Keratinocyte (primary cell): Measurements from ENCODE around the gene GAS6. TPM values are rescaled to one million over a fixed set of nuclear protein-coding genes. Genes with fewer than 3 reads are reported as not detected.
A peak's percentile ranks its signal among the peaks of the same experiment; 100 is the strongest.

Source experiments
- DNase-seq: peaks from one replicate; pipeline ENCODE4 v3.0.0-alpha.2; 2011; ENCODE audit warnings: low read depth, missing footprints, low spot score
- FAIRE-seq: peaks from 2 replicates; lab custom pipeline; 2011; peaks lifted over from hg19 to GRCh38; lab: Jason Lieb, UNC
- H2AFZ ChIP-seq: 2 replicates; pipeline ENCODE4 v1.6.0; 2012; ENCODE audit warnings: low read length, control low read depth, inconsistent platforms; ENCODE audit not compliant: control insufficient read depth
- H3K27ac ChIP-seq: 2 replicates; pipeline ENCODE4 v1.5.1; 2011; ENCODE audit warnings: low read length; ENCODE audit not compliant: control insufficient read depth, insufficient read depth
- H3K27me3 ChIP-seq: 3 replicates; pipeline ENCODE4 v1.6.0; 2011; ENCODE audit warnings: low read length; ENCODE audit not compliant: control insufficient read depth, insufficient read depth; ENCODE audit errors: extremely low read depth
- H3K36me3 ChIP-seq, 2 experiments: 2 replicates in 1 of 2; 3 replicates in 1 of 2; pipeline ENCODE4 v1.5.1; 2011; ENCODE audit warnings: low read length in 2 of 2, mild to moderate bottlenecking in 1 of 2; ENCODE audit not compliant: control insufficient read depth in 2 of 2, insufficient read depth in 2 of 2; ENCODE audit errors: extremely low read depth in 1 of 2
- H3K4me1 ChIP-seq: 3 replicates; pipeline ENCODE4 v1.5.1; 2011; ENCODE audit warnings: low read length; ENCODE audit not compliant: control insufficient read depth, insufficient read depth; ENCODE audit errors: extremely low read depth
- H3K4me2 ChIP-seq: 3 replicates; pipeline ENCODE4 v1.6.0; 2011; ENCODE audit warnings: low read depth, low read length; ENCODE audit not compliant: control insufficient read depth, insufficient read depth; ENCODE audit errors: extremely low read depth
- H3K4me3 ChIP-seq, 3 experiments: fragments of 200-600 bp in 1 of 3; sonication (generic) in 1 of 3; 2 replicates in 2 of 3; 3 replicates in 1 of 3; pipeline ENCODE4 v1.5.1; 2011 to 2016; ENCODE audit warnings: low read length in 3 of 3, mild to moderate bottlenecking in 3 of 3, control low read depth in 2 of 3, inconsistent platforms in 1 of 3, low read depth in 1 of 3, mixed read lengths in 1 of 3, mixed run types in 1 of 3, moderate library complexity in 1 of 3; ENCODE audit not compliant: control insufficient read depth in 2 of 3, insufficient read depth in 2 of 3; ENCODE audit errors: extremely low read depth in 1 of 3
- H3K79me2 ChIP-seq: 2 replicates; pipeline ENCODE4 v1.6.0; 2012; ENCODE audit warnings: low read length; ENCODE audit not compliant: control insufficient read depth, insufficient read depth
- H3K9ac ChIP-seq: 3 replicates; pipeline ENCODE4 v1.6.0; 2011; ENCODE audit warnings: low read length; ENCODE audit not compliant: control insufficient read depth, insufficient read depth; ENCODE audit errors: extremely low read depth
- H3K9me1 ChIP-seq: 3 replicates; pipeline ENCODE4 v1.6.0; 2011; ENCODE audit warnings: low read length; ENCODE audit not compliant: control insufficient read depth, insufficient read depth; ENCODE audit errors: extremely low read depth
- H3K9me3 ChIP-seq: 2 replicates; pipeline ENCODE4 v1.5.1; 2012; ENCODE audit warnings: low read depth, low read length; ENCODE audit not compliant: control insufficient read depth
- H4K20me1 ChIP-seq: 3 replicates; pipeline ENCODE4 v1.6.0; 2011; ENCODE audit warnings: low read length; ENCODE audit not compliant: control insufficient read depth, insufficient read depth; ENCODE audit errors: extremely low read depth
- EZH2 ChIP-seq: IDR thresholded peaks from one replicate; pipeline ENCODE4 v1.6.1; 2012; ENCODE audit warnings: inconsistent platforms, mild to moderate bottlenecking, low read length, moderate library complexity
- dilution Hi-C: fragments of 300-500 bp; cut with MboI; formaldehyde crosslinking; loops from one replicate; pipeline ENCODE4 v1.7.0; 2020; ENCODE audit warnings: low sequenced_read_pairs; ENCODE audit not compliant: extremely low pct_ligation_motif_present
- polyA plus RNA-seq, 5 experiments: library from polyadenylated mRNA; depleted of rRNA in 3 of 5; stranded (reverse) in 3 of 5; stranded (forward) in 1 of 5; unstranded in 1 of 5; fragments of >200 nt; gene quantifications; 1 replicate in 1 of 5; 2 replicates in 3 of 5; 3 replicates in 1 of 5; pipeline versions ENCODE4 v1.2.1 to v1.2.3, GENCODE V29; 2011 to 2012; ENCODE audit warnings: missing spikeins in 2 of 5, low read depth in 1 of 5, low replicate concordance in 1 of 5
- TF ChIP-seq, protein P1 (sequence below), 3 experiments: IDR thresholded peaks in 1 of 3; conservative IDR thresholded peaks in 1 of 3; optimal IDR thresholded peaks in 1 of 3; 2 replicates in 2 of 3; 3 replicates in 1 of 3; pipeline versions ENCODE3 to v1.5.1; 2011; ENCODE audit warnings: low read length in 3 of 3, mild to moderate bottlenecking in 3 of 3, moderate library complexity in 2 of 3, control low read depth in 1 of 3, inconsistent platforms in 1 of 3; ENCODE audit not compliant: insufficient read depth in 2 of 3; ENCODE audit errors: extremely low read depth in 1 of 3

Gene GAS6
- polyA plus RNA-seq, 1 donor (not counting 4 experiments of a cell fraction or from before 2014, with no cell fraction given), result 163 TPM

DNA sequence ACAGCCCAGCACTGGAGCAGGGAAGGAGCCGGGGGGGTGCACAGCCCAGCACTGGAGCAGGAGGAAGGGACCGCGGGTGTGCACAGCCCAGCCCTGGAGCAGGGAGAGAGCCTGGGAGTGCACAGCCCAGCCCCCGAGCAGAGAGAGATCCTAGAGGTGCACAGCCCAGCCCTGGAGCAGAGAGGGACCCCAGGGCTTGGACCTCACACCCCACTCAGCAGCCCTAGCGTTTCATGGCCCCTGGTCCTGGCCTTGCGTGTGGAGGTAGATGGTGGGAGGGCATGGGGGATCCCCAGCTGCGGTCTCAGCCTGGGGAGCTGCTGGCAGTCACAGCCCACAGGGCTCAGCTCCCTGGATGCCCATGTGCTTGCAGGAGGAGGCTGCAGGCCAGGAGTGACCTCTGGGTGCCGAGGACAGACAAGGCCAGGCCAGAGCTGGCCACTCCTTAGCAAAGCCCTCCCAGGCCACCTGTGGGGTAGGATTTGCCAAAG lies 25.1 kb downstream of the GAS6 start:
- no peaks in the 10 kb centered on the region for H3K9me3 ChIP-seq
- peak overlapping the region; percentile 11 to 43 (median 40) for H3K4me3 ChIP-seq
- no peak for DNase-seq
- peak overlapping the region; percentile 28 for H3K9ac ChIP-seq
- H3K36me3 ChIP-seq, result peaks cover 28 to 45% of the 10 kb centered on the region in 2 experiments
- peak overlapping the region; percentile 31 for H3K27ac ChIP-seq
- dilution Hi-C loops, result no loop called here
- H3K27me3 ChIP-seq, result no peaks in the 10 kb centered on the region
- H3K4me1 ChIP-seq, result peaks cover 54% of the 10 kb centered on the region
- peaks cover 2% of the 10 kb centered on the region for H4K20me1 ChIP-seq
- peaks cover 37% of the 10 kb centered on the region for H3K79me2 ChIP-seq
- H2AFZ ChIP-seq, result no peak overlapping the region
- no peak for FAIRE-seq
- peak overlapping the region; percentile 81 for H3K4me2 ChIP-seq
- TF ChIP-seq, protein P1, sequence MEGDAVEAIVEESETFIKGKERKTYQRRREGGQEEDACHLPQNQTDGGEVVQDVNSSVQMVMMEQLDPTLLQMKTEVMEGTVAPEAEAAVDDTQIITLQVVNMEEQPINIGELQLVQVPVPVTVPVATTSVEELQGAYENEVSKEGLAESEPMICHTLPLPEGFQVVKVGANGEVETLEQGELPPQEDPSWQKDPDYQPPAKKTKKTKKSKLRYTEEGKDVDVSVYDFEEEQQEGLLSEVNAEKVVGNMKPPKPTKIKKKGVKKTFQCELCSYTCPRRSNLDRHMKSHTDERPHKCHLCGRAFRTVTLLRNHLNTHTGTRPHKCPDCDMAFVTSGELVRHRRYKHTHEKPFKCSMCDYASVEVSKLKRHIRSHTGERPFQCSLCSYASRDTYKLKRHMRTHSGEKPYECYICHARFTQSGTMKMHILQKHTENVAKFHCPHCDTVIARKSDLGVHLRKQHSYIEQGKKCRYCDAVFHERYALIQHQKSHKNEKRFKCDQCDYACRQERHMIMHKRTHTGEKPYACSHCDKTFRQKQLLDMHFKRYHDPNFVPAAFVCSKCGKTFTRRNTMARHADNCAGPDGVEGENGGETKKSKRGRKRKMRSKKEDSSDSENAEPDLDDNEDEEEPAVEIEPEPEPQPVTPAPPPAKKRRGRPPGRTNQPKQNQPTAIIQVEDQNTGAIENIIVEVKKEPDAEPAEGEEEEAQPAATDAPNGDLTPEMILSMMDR (optimal IDR thresholded peaks at IDR 0.05 in 1 of 3, IDR thresholded peaks at IDR 0.05 in 1 of 3, conservative IDR thresholded peaks at IDR 0.05 in 1 of 3; ENCODE audit: extremely low read depth in 1 of 3, insufficient read depth in 2 of 3, low read length in 3 of 3), result no peak
- TF ChIP-seq EZH2, result no peak
- no peaks in the 10 kb centered on the region for H3K9me1 ChIP-seq

DNA sequence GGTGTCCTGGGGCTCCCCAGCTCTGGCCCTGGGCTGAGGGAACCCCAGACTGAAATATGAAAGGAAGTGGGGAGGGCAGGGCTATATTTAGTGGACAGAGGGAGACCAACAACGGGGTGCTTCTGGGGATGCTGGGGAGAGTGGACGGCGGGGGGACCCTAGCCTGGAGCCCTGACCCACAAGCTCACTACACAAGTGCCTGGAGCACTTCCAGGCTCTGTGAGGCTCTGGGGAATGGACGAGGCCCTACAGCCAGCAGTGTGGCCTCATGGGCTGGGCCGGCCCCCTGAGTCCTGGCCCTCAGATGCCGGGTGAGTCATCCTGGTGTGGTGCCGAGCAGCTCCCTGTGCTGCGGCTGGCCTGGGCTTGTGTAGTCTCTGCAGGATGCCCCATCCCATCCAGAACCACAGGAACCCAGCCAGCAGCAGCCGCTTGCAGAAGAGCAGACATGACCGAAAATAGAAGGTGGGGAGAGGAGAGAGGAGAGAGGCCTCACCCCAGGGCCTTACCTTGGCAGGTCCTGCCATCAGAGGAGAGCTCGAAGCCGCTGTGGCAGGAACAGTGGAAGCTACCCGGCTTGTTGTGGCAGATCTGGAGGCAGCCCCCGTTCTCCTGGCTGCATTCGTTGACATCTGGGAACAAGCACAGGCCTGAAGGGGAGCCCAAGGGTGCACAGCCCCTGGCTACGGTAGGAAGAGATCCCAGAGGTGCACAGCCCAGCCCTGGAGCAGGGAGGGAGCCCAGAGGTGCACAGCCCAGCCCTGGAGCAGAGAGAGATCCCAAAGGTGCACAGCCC lies 26.1 kb downstream of the GAS6 start:
- Histone ChIP-seq H3K4me2 (peak overlapping the region; percentile 81), H3K27me3 (no peaks in the 10 kb centered on the region), H3K79me2 (peaks cover 34% of the 10 kb centered on the region), H3K36me3 (peaks cover 31 to 46% of the 10 kb centered on the region in 2 experiments), H3K27ac (peak overlapping the region; percentile 98), H4K20me1 (peaks cover 2% of the 10 kb centered on the region), H2AFZ (no peak overlapping the region), H3K4me1 (peaks cover 54% of the 10 kb centered on the region), H3K9me1 (no peaks in the 10 kb centered on the region), H3K9ac (peak overlapping the region; percentile 89), H3K9me3 (no peaks in the 10 kb centered on the region), H3K4me3 (peak overlapping the region; percentile 10 to 46 (median 14))
- no peak for TF ChIP-seq EZH2
- TF ChIP-seq, protein P1 (optimal IDR thresholded peaks at IDR 0.05 in 1 of 3, IDR thresholded peaks at IDR 0.05 in 1 of 3, conservative IDR thresholded peaks at IDR 0.05 in 1 of 3; ENCODE audit: extremely low read depth in 1 of 3, insufficient read depth in 2 of 3, low read length in 3 of 3), result no peak
- dilution Hi-C loops, result no loop called here
- peak; percentile 98 for DNase-seq
- peak; percentile 76 for FAIRE-seq
